GM12878 (cell line): ENCODE measurements around the gene MAP4K1. TPM values are rescaled to one million over a fixed set of nuclear protein-coding genes. Genes with fewer than 3 reads are reported as not detected.

ENCODE experiments used
- BMI1 ChIP-seq: fragments of 450-650 bp; IDR thresholded peaks from 2 replicates; pipeline ENCODE4 v1.6.1; 2016; ENCODE audit warnings: mild to moderate bottlenecking, moderate library complexity, borderline replicate concordance
- CHD1 ChIP-seq: IDR thresholded peaks from 2 replicates; pipeline ENCODE4 v1.6.1; 2012; ENCODE audit warnings: low read depth, low read length, improper control_type of control experiment
- CHD4 ChIP-seq: fragments of 200-600 bp; sonication (generic); IDR thresholded peaks from 2 replicates; pipeline ENCODE4 v1.6.1; 2016; ENCODE audit warnings: mild to moderate bottlenecking
- CREM ChIP-seq: IDR thresholded peaks from 2 replicates; pipeline ENCODE4 v1.6.1; 2014; ENCODE audit warnings: antibody characterized with exemption, low read depth
- E2F4 ChIP-seq: IDR thresholded peaks from 2 replicates; pipeline ENCODE4 v1.6.1; 2012; ENCODE audit warnings: low read depth, low read length, improper control_type of control experiment
- EED ChIP-seq: sonication (generic); IDR thresholded peaks from 2 replicates; pipeline ENCODE4 v1.6.1; 2016; ENCODE audit warnings: antibody characterized with exemption, low read depth
- ESRRA ChIP-seq: IDR thresholded peaks from 2 replicates; pipeline ENCODE4 v1.6.1; 2012; ENCODE audit warnings: mild to moderate bottlenecking, low read length, improper control_type of control experiment
- FOS ChIP-seq: IDR thresholded peaks from 3 replicates; pipeline ENCODE4 v1.6.1; 2011; ENCODE audit warnings: borderline replicate concordance; ENCODE audit not compliant: insufficient read length; ENCODE audit errors: extremely low read depth
- GATAD2B ChIP-seq: fragments of 450-650 bp; conservative IDR thresholded peaks from 2 replicates; pipeline ENCODE4 v1.6.1; 2017; ENCODE audit warnings: low read depth, mild to moderate bottlenecking, moderate library complexity
- MLLT1 ChIP-seq: fragments of 450-650 bp; IDR thresholded peaks from 2 replicates; pipeline ENCODE4 v1.6.1; 2016; ENCODE audit warnings: mild to moderate bottlenecking
- MXI1 ChIP-seq: fragments of 150-350 bp; IDR thresholded peaks from 2 replicates; pipeline ENCODE4 v1.6.1; 2011; ENCODE audit warnings: low read depth, mild to moderate bottlenecking, inconsistent platforms, low read length, improper control_type of control experiment
- MYC ChIP-seq: IDR thresholded peaks from 2 replicates; pipeline ENCODE4 v1.6.1; 2011; ENCODE audit warnings: mild to moderate bottlenecking, low read length, moderate library complexity, inconsistent platforms; ENCODE audit not compliant: insufficient read depth, insufficient replicate concordance, insufficient read length, severe bottlenecking
- NFXL1 ChIP-seq: fragments of 450-650 bp; IDR thresholded peaks from 2 replicates; pipeline ENCODE4 v1.6.1; 2017; ENCODE audit warnings: antibody characterized with exemption, mild to moderate bottlenecking, borderline replicate concordance
- PRDM15 ChIP-seq: fragments of 450-650 bp; formaldehyde crosslinking; IDR thresholded peaks from 2 replicates; pipeline ENCODE4 v1.4.0; 2020; ENCODE audit warnings: mild to moderate bottlenecking, moderate library complexity
- RELA ChIP-seq: fragments of 450-650 bp; IDR thresholded peaks from 2 replicates; pipeline ENCODE4 v1.8.0; 2014; ENCODE audit warnings: borderline replicate concordance; ENCODE audit not compliant: partially characterized antibody
- SREBF1 ChIP-seq: IDR thresholded peaks from 2 replicates; pipeline ENCODE4 v1.6.1; 2012; ENCODE audit warnings: mild to moderate bottlenecking, low read length
- SUZ12 ChIP-seq: fragments of 200-600 bp; sonication (generic); IDR thresholded peaks from one replicate; pipeline ENCODE4 v1.6.1; 2018; ENCODE audit warnings: antibody characterized with exemption, mild to moderate bottlenecking; ENCODE audit not compliant: unreplicated experiment
- polyA plus RNA-seq, 11 experiments: library from polyadenylated mRNA; depleted of rRNA in 4 of 11; unstranded in 6 of 11; stranded (reverse) in 5 of 11; fragments of >200 nt; fragmentation: Nextera tagmentation in 4 of 11; fragmentation: Illumina TruSeq in 1 of 11; extraction: Ambion mirVana in 4 of 11; extraction: Trizol in 1 of 11; gene quantifications; 1 replicate in 1 of 11; 2 replicates in 10 of 11; pipeline versions ENCODE4 v1.2.1 to v1.2.3, GENCODE V29; 2011 to 2016; ENCODE audit warnings: inconsistent platforms in 2 of 11, missing spikeins in 2 of 11, low read depth in 1 of 11
- total RNA-seq, 4 experiments: library from RNA; depleted of rRNA in 3 of 4; stranded (reverse); fragments of >200 nt in 3 of 4; fragmentation: Illumina TruSeq in 1 of 4; extraction: Trizol in 1 of 4; gene quantifications; 2 replicates each; pipeline versions ENCODE4 v1.2.1 to v1.2.3, GENCODE V29; 2013 to 2021
- TF ChIP-seq, protein P1 (sequence below): fragments of 450-650 bp; IDR thresholded peaks from 2 replicates; pipeline ENCODE4 v1.6.1; 2016; ENCODE audit warnings: mild to moderate bottlenecking, moderate library complexity, borderline replicate concordance

MAP4K1 gene
- total and polyA plus RNA-seq, 10 of the 15 experiments (the other 5 are each of a cell fraction or from before 2014, with no cell fraction given), result 39.2 to 306 (median 140) TPM

DNA sequence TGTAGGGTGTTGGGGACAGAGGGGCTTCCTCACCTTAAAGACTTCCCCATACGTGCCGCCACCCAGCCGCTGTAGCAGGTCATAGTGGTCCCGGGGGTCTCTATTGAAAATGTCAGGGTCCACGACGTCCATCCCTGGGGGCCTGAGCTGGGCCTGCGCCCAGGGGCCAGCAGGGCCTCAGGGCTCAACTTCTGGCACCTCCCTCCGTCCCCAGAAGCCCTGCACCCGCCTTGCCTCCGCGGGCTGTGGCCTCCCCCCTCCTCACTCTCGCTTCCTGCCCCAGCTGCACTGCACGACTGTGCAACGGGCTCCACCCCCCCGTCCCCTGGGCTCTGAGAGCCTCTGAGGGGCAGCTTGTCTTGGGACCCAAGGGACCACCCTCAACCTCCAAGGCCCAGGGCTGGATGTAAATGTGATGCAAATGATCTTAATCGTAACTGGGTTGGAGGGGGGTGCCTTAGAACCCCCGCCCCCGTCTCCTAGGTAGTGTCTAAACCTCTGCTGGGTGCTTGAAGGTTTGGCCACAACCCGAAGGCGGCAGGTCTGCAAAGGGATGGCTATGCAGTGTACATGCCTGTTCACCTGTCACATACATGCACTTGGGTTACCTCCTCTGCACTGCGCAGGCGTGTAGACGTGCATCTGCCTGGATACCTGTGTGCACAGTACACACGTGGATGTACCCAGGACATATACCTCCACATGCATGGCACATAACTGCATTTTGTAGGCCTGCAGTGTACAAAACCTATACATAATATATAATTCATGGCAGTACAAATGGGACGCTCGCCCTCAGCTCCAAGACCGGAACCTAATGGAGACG lies at the start of gene MAP4K1 (continued):
- TF ChIP-seq GATAD2B (peak; percentile 95), CREM (peak; percentile 23; the same call in 1 of the 2 replicates), MYC (no peak), ESRRA (no peak), CHD4 (no peak), NFXL1 (no peak), E2F4 (no peak), EED (no peak), BMI1 (no peak), MXI1 (peak; percentile 58; the same call in 1 of the 2 replicates), MLLT1 (no peak), FOS (no peak), CHD1 (no peak), PRDM15 (CRISPR knock-in tag) (no peak), SUZ12 (no peak), SREBF1 (no peak), RELA (no peak)
- TF ChIP-seq, protein P1, sequence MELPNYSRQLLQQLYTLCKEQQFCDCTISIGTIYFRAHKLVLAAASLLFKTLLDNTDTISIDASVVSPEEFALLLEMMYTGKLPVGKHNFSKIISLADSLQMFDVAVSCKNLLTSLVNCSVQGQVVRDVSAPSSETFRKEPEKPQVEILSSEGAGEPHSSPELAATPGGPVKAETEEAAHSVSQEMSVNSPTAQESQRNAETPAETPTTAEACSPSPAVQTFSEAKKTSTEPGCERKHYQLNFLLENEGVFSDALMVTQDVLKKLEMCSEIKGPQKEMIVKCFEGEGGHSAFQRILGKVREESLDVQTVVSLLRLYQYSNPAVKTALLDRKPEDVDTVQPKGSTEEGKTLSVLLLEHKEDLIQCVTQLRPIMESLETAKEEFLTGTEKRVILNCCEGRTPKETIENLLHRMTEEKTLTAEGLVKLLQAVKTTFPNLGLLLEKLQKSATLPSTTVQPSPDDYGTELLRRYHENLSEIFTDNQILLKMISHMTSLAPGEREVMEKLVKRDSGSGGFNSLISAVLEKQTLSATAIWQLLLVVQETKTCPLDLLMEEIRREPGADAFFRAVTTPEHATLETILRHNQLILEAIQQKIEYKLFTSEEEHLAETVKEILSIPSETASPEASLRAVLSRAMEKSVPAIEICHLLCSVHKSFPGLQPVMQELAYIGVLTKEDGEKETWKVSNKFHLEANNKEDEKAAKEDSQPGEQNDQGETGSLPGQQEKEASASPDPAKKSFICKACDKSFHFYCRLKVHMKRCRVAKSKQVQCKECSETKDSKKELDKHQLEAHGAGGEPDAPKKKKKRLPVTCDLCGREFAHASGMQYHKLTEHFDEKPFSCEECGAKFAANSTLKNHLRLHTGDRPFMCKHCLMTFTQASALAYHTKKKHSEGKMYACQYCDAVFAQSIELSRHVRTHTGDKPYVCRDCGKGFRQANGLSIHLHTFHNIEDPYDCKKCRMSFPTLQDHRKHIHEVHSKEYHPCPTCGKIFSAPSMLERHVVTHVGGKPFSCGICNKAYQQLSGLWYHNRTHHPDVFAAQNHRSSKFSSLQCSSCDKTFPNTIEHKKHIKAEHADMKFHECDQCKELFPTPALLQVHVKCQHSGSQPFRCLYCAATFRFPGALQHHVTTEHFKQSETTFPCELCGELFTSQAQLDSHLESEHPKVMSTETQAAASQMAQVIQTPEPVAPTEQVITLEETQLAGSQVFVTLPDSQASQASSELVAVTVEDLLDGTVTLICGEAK, result no peak
